NCI-H526 (cell line): ENCODE measurements around the gene PCSK6.

Experiments used
- DNase-seq, 2 experiments: peaks; one replicate each; lab custom pipeline; 2025; lab: John Stamatoyannopoulos, UW

PCSK6 gene

GRCh38 chr15:101489599-101490407, at the start of gene PCSK6:
Gene PCSK6, minus strand, starts transcription at chr15:101489707. Its CDS starts 37 bp downstream, at chr15:101489670.
- peak in 1 of 2 experiments; percentile 70 for DNase-seq

GRCh38 chr15:101538996-101539395, 49.5 kb upstream of the PCSK6 start:
- no peak for DNase-seq

- DNase-seq, result peak in 1 of 2 experiments; percentile 38
These were observed 48.7 kb upstream of the PCSK6 start for GRCh38 chr15:101538177-101538576.

- DNase-seq, result no peak
These were observed 48.1 kb upstream of the PCSK6 start for GRCh38 chr15:101537483-101538080.

GRCh38 chr15:101536875-101537405, 47.4 kb upstream of the PCSK6 start:
- no peak for DNase-seq

GRCh38 chr15:101536166-101536874, 46.8 kb upstream of the PCSK6 start:
- DNase-seq, result no peak

GRCh38 chr15:101535170-101535902, 45.8 kb upstream of the PCSK6 start:
- no peak for DNase-seq

- DNase-seq, result no peak
These were observed 45.0 kb upstream of the PCSK6 start for GRCh38 chr15:101534376-101534970.

GRCh38 chr15:101533371-101534140, 44.0 kb upstream of the PCSK6 start:
- DNase-seq, result no peak

- no peak for DNase-seq
These were observed 43.4 kb upstream of the PCSK6 start for GRCh38 chr15:101532865-101533264.

- DNase-seq, result no peak
These were observed 41.7 kb upstream of the PCSK6 start for GRCh38 chr15:101531170-101531569.

GRCh38 chr15:101530224-101530958, 40.9 kb upstream of the PCSK6 start:
- no peak for DNase-seq

- DNase-seq, result peak in 1 of 2 experiments; percentile 22
These were observed 39.4 kb upstream of the PCSK6 start for GRCh38 chr15:101528917-101529299.

GRCh38 chr15:101528108-101528916, 38.8 kb upstream of the PCSK6 start:
- peak; percentile 5 to 61 for DNase-seq

GRCh38 chr15:101526890-101527289, 37.4 kb upstream of the PCSK6 start:
- DNase-seq, result no peak

GRCh38 chr15:101526442-101526841, 36.9 kb upstream of the PCSK6 start:
- no peak for DNase-seq

GRCh38 chr15:101526021-101526420, 36.5 kb upstream of the PCSK6 start:
- no peak for DNase-seq

- no peak for DNase-seq
These were observed 35.7 kb upstream of the PCSK6 start for GRCh38 chr15:101525087-101525669.

GRCh38 chr15:101523560-101523940, 34.0 kb upstream of the PCSK6 start:
- DNase-seq, result no peak
